ENCODE measurements around the gene KLHL12.

Gene KLHL12

GRCh38 chr1:202954057-202954745, 27.2 kb upstream of the KLHL12 start:
- no peak for DNase-seq
- Histone ChIP-seq H2BK15ac (ENCODE audit: low read depth, poor library complexity, severe bottlenecking) (no peak overlapping the region), H3K36me3 (ENCODE audit: control insufficient read depth in 1 of 2, insufficient read depth in 2 of 2, low read depth in 1 of 2, low read length in 2 of 2) (peaks cover 20 to 21% of the 10 kb centered on the region in 2 experiments), H3K23ac (ENCODE audit: low read length in 2 of 2) (no peak overlapping the region), H3K4me3 (ENCODE audit: insufficient read depth in 1 of 2, low read depth in 1 of 2, low read length in 2 of 2) (no peak overlapping the region), H3K79me1 (replicated peaks; ENCODE audit: low read length, poor library complexity, severe bottlenecking) (peaks cover 34% of the 10 kb centered on the region), H2AK5ac (ENCODE audit: low read length, severe bottlenecking) (no peak overlapping the region), H3K4ac (ENCODE audit: low read depth in 1 of 2, low read length in 2 of 2) (no peak overlapping the region), H2AFZ (ENCODE audit: low read depth, low read length) (no peak overlapping the region), H2BK120ac (ENCODE audit: low read depth, low read length) (no peak overlapping the region), H4K91ac (ENCODE audit: low read length) (no peak overlapping the region), H2BK5ac (ENCODE audit: low read depth, low read length, poor library complexity, severe bottlenecking) (no peak overlapping the region), H3K9ac (ENCODE audit: low read length) (no peak overlapping the region), H3K14ac (ENCODE audit: low read length in 2 of 2) (no peak overlapping the region), H4K8ac (ENCODE audit: low read length) (no peak overlapping the region), H3K4me2 (ENCODE audit: low read length, poor library complexity, severe bottlenecking) (no peak overlapping the region), H3K18ac (ENCODE audit: low read depth in 1 of 2, low read length in 2 of 2) (no peak overlapping the region), H2BK12ac (ENCODE audit: low read length in 2 of 2) (no peak overlapping the region), H3K27me3 (ENCODE audit: control insufficient read depth in 1 of 2, insufficient read depth in 1 of 2, low read length in 2 of 2) (no peaks in the 10 kb centered on the region), H3K4me1 (ENCODE audit: control insufficient read depth, insufficient read depth, low read depth, low read length) (peaks cover 3% of the 10 kb centered on the region), H3K9me3 (ENCODE audit: control insufficient read depth, low read length) (no peaks in the 10 kb centered on the region), H3K27ac (ENCODE audit: low read length, poor library complexity, severe bottlenecking) (no peak overlapping the region)
- WGBS: 94% methylated on average over 5 of the region's 6 CpGs

GRCh38 chr1:202953392-202953791, 26.4 kb upstream of the KLHL12 start:
- Histone ChIP-seq H3K27ac (ENCODE audit: low read length, poor library complexity, severe bottlenecking) (no peak overlapping the region), H3K4me3 (ENCODE audit: insufficient read depth in 1 of 2, low read depth in 1 of 2, low read length in 2 of 2) (no peak overlapping the region), H3K4me2 (ENCODE audit: low read length, poor library complexity, severe bottlenecking) (no peak overlapping the region), H3K4ac (ENCODE audit: low read depth in 1 of 2, low read length in 2 of 2) (no peak overlapping the region), H3K4me1 (ENCODE audit: control insufficient read depth, insufficient read depth, low read depth, low read length) (no peaks in the 10 kb centered on the region), H3K14ac (ENCODE audit: low read length in 2 of 2) (no peak overlapping the region), H3K9ac (ENCODE audit: low read length) (peak overlapping the region; percentile 18), H2BK120ac (ENCODE audit: low read depth, low read length) (no peak overlapping the region), H3K18ac (ENCODE audit: low read depth in 1 of 2, low read length in 2 of 2) (no peak overlapping the region), H2BK15ac (ENCODE audit: low read depth, poor library complexity, severe bottlenecking) (no peak overlapping the region), H4K91ac (ENCODE audit: low read length) (no peak overlapping the region), H3K79me1 (replicated peaks; ENCODE audit: low read length, poor library complexity, severe bottlenecking) (peaks cover 39% of the 10 kb centered on the region), H2BK5ac (ENCODE audit: low read depth, low read length, poor library complexity, severe bottlenecking) (no peak overlapping the region), H2AFZ (ENCODE audit: low read depth, low read length) (no peak overlapping the region), H4K8ac (ENCODE audit: low read length) (no peak overlapping the region), H2BK12ac (ENCODE audit: low read length in 2 of 2) (no peak overlapping the region), H3K27me3 (ENCODE audit: control insufficient read depth in 1 of 2, insufficient read depth in 1 of 2, low read length in 2 of 2) (no peaks in the 10 kb centered on the region), H2AK5ac (ENCODE audit: low read length, severe bottlenecking) (no peak overlapping the region), H3K36me3 (ENCODE audit: control insufficient read depth in 1 of 2, insufficient read depth in 2 of 2, low read depth in 1 of 2, low read length in 2 of 2) (peaks cover 27% of the 10 kb centered on the region in 2 experiments), H3K23ac (ENCODE audit: low read length in 2 of 2) (no peak overlapping the region), H3K9me3 (ENCODE audit: control insufficient read depth, low read length) (no peaks in the 10 kb centered on the region)
- no peak for DNase-seq

GRCh38 chr1:202952818-202953217, 25.8 kb upstream of the KLHL12 start:
- Histone ChIP-seq H3K27ac (ENCODE audit: low read length, poor library complexity, severe bottlenecking) (no peak overlapping the region), H3K9me3 (ENCODE audit: control insufficient read depth, low read length) (no peaks in the 10 kb centered on the region), H3K4me3 (ENCODE audit: insufficient read depth in 1 of 2, low read depth in 1 of 2, low read length in 2 of 2) (no peak overlapping the region), H2BK12ac (ENCODE audit: low read length in 2 of 2) (no peak overlapping the region), H3K27me3 (ENCODE audit: control insufficient read depth in 1 of 2, insufficient read depth in 1 of 2, low read length in 2 of 2) (no peaks in the 10 kb centered on the region), H3K4me2 (ENCODE audit: low read length, poor library complexity, severe bottlenecking) (no peak overlapping the region), H2BK15ac (ENCODE audit: low read depth, poor library complexity, severe bottlenecking) (no peak overlapping the region), H3K79me1 (replicated peaks; ENCODE audit: low read length, poor library complexity, severe bottlenecking) (peaks cover 43% of the 10 kb centered on the region), H3K23ac (ENCODE audit: low read length in 2 of 2) (no peak overlapping the region), H2BK120ac (ENCODE audit: low read depth, low read length) (no peak overlapping the region), H2AFZ (ENCODE audit: low read depth, low read length) (no peak overlapping the region), H4K8ac (ENCODE audit: low read length) (no peak overlapping the region), H2BK5ac (ENCODE audit: low read depth, low read length, poor library complexity, severe bottlenecking) (no peak overlapping the region), H3K14ac (ENCODE audit: low read length in 2 of 2) (no peak overlapping the region), H3K18ac (ENCODE audit: low read depth in 1 of 2, low read length in 2 of 2) (no peak overlapping the region), H3K9ac (ENCODE audit: low read length) (peak overlapping the region; percentile 18), H3K4ac (ENCODE audit: low read depth in 1 of 2, low read length in 2 of 2) (no peak overlapping the region), H3K36me3 (ENCODE audit: control insufficient read depth in 1 of 2, insufficient read depth in 2 of 2, low read depth in 1 of 2, low read length in 2 of 2) (peaks cover 31 to 32% of the 10 kb centered on the region in 2 experiments), H4K91ac (ENCODE audit: low read length) (no peak overlapping the region), H2AK5ac (ENCODE audit: low read length, severe bottlenecking) (no peak overlapping the region), H3K4me1 (ENCODE audit: control insufficient read depth, insufficient read depth, low read depth, low read length) (no peaks in the 10 kb centered on the region)
- 76% methylated on average over 4 of the region's 4 CpGs for WGBS
- peak; percentile 36 for DNase-seq

GRCh38 chr1:202952099-202952498, 25.1 kb upstream of the KLHL12 start:
- H2AFZ ChIP-seq (ENCODE audit: low read depth, low read length): no peak overlapping the region
- H3K4me2 ChIP-seq (ENCODE audit: low read length, poor library complexity, severe bottlenecking): no peak overlapping the region
- H2BK5ac ChIP-seq (ENCODE audit: low read depth, low read length, poor library complexity, severe bottlenecking): no peak overlapping the region
- H3K4me3 ChIP-seq (ENCODE audit: insufficient read depth in 1 of 2, low read depth in 1 of 2, low read length in 2 of 2): no peak overlapping the region
- DNase-seq: no peak
- no peak overlapping the region for H3K27ac ChIP-seq (ENCODE audit: low read length, poor library complexity, severe bottlenecking)
- H2BK120ac ChIP-seq (ENCODE audit: low read depth, low read length): no peak overlapping the region
- H3K9ac ChIP-seq (ENCODE audit: low read length): peak overlapping the region; percentile 19
- no CpG with 5 or more reads among the region's 1 CpG for WGBS
- H3K23ac ChIP-seq (ENCODE audit: low read length in 2 of 2): no peak overlapping the region
- H2AK5ac ChIP-seq (ENCODE audit: low read length, severe bottlenecking): no peak overlapping the region
- H4K8ac ChIP-seq (ENCODE audit: low read length): no peak overlapping the region
- H3K36me3 ChIP-seq (ENCODE audit: control insufficient read depth in 1 of 2, insufficient read depth in 2 of 2, low read depth in 1 of 2, low read length in 2 of 2): peaks cover 33 to 37% of the 10 kb centered on the region in 2 experiments
- H3K27me3 ChIP-seq (ENCODE audit: control insufficient read depth in 1 of 2, insufficient read depth in 1 of 2, low read length in 2 of 2): no peaks in the 10 kb centered on the region
- H3K4me1 ChIP-seq (ENCODE audit: control insufficient read depth, insufficient read depth, low read depth, low read length): no peaks in the 10 kb centered on the region
- H3K9me3 ChIP-seq (ENCODE audit: control insufficient read depth, low read length): no peaks in the 10 kb centered on the region
- H3K18ac ChIP-seq (ENCODE audit: low read depth in 1 of 2, low read length in 2 of 2): no peak overlapping the region
- no peak overlapping the region for H2BK12ac ChIP-seq (ENCODE audit: low read length in 2 of 2)
- no peak overlapping the region for H2BK15ac ChIP-seq (ENCODE audit: low read depth, poor library complexity, severe bottlenecking)
- no peak overlapping the region for H3K4ac ChIP-seq (ENCODE audit: low read depth in 1 of 2, low read length in 2 of 2)
- no peak overlapping the region for H4K91ac ChIP-seq (ENCODE audit: low read length)
- no peak overlapping the region for H3K14ac ChIP-seq (ENCODE audit: low read length in 2 of 2)
- peaks cover 39% of the 10 kb centered on the region for H3K79me1 ChIP-seq (replicated peaks; ENCODE audit: low read length, poor library complexity, severe bottlenecking)

All from mesenchymal stem cell (in vitro differentiated cells and primary cell).